Measurements from ENCODE around the gene FAM174B.

FAM174B gene

GRCh38 chr15:92591275-92591674, 64.3 kb downstream of the FAM174B start:
- Histone ChIP-seq H3K27ac (no peak overlapping the region), H3K27me3 (ENCODE audit: insufficient read depth, low read depth, severe bottlenecking) (no peaks in the 10 kb centered on the region), H3K36me3 (no peaks in the 10 kb centered on the region), H3K9me3 (ENCODE audit: severe bottlenecking) (no peaks in the 10 kb centered on the region), H3K4me3 (ENCODE audit: low read depth, low read length) (no peak overlapping the region)
- no peak for TF ChIP-seq CTCF (IDR thresholded peaks at IDR 0.05; ENCODE audit: low read depth, low read length)
- DNase-seq: no peak

GRCh38 chr15:92586966-92587365, 68.6 kb downstream of the FAM174B start:
- Histone ChIP-seq H3K4me3 (ENCODE audit: low read depth, low read length) (no peak overlapping the region), H3K9me3 (ENCODE audit: severe bottlenecking) (no peaks in the 10 kb centered on the region), H3K27ac (no peak overlapping the region), H3K27me3 (ENCODE audit: insufficient read depth, low read depth, severe bottlenecking) (no peaks in the 10 kb centered on the region), H3K36me3 (no peaks in the 10 kb centered on the region)
- no peak for TF ChIP-seq CTCF (IDR thresholded peaks at IDR 0.05; ENCODE audit: low read depth, low read length)
- DNase-seq: no peak

- H3K36me3 ChIP-seq: no peaks in the 10 kb centered on the region
- no peak overlapping the region for H3K27ac ChIP-seq
- no peak overlapping the region for H3K4me3 ChIP-seq (ENCODE audit: low read depth, low read length)
- no peaks in the 10 kb centered on the region for H3K9me3 ChIP-seq (ENCODE audit: severe bottlenecking)
- no peak for DNase-seq
- TF ChIP-seq CTCF (IDR thresholded peaks at IDR 0.05; ENCODE audit: low read depth, low read length): no peak
- H3K27me3 ChIP-seq (ENCODE audit: insufficient read depth, low read depth, severe bottlenecking): no peaks in the 10 kb centered on the region
These were observed 69.1 kb downstream of the FAM174B start for GRCh38 chr15:92586383-92586942.

- no peak overlapping the region for H3K27ac ChIP-seq
- H3K36me3 ChIP-seq: no peaks in the 10 kb centered on the region
- no peaks in the 10 kb centered on the region for H3K27me3 ChIP-seq (ENCODE audit: insufficient read depth, low read depth, severe bottlenecking)
- no peak for TF ChIP-seq CTCF (IDR thresholded peaks at IDR 0.05; ENCODE audit: low read depth, low read length)
- no peak overlapping the region for H3K4me3 ChIP-seq (ENCODE audit: low read depth, low read length)
- H3K9me3 ChIP-seq (ENCODE audit: severe bottlenecking): no peaks in the 10 kb centered on the region
- no peak for DNase-seq
These were observed 71.5 kb downstream of the FAM174B start for GRCh38 chr15:92584105-92584504.

GRCh38 chr15:92583096-92584034, 72.2 kb downstream of the FAM174B start:
- Histone ChIP-seq H3K4me3 (ENCODE audit: low read depth, low read length) (no peak overlapping the region), H3K27ac (no peak overlapping the region), H3K36me3 (no peaks in the 10 kb centered on the region), H3K27me3 (ENCODE audit: insufficient read depth, low read depth, severe bottlenecking) (no peaks in the 10 kb centered on the region), H3K9me3 (ENCODE audit: severe bottlenecking) (no peaks in the 10 kb centered on the region)
- DNase-seq: no peak
- no peak for TF ChIP-seq CTCF (IDR thresholded peaks at IDR 0.05; ENCODE audit: low read depth, low read length)

All from WERI-Rb-1 (cell line).